Suprapubic skin (tissue), 4 donors: Measurements from ENCODE around the gene OR8A1. TPM values are rescaled to one million over a fixed set of nuclear protein-coding genes. Genes with fewer than 3 reads are reported as not detected.

ENCODE experiments used
- DNase-seq, 2 donors: peaks; one replicate each; pipeline ENCODE4 v3.0.0-alpha.2; 2019; ENCODE audit warnings: low spot score in 2 of 2
- H3K27ac ChIP-seq: fragments of 200-600 bp; sonication (generic); one replicate; pipeline ENCODE4 v1.5.1; 2019
- H3K27me3 ChIP-seq: fragments of 200-600 bp; sonication (generic); one replicate; pipeline ENCODE4 v1.5.1; 2019
- H3K36me3 ChIP-seq: fragments of 200-600 bp; sonication (generic); one replicate; pipeline ENCODE4 v1.5.1; 2019
- H3K4me1 ChIP-seq: fragments of 200-600 bp; sonication (generic); one replicate; pipeline ENCODE4 v1.5.1; 2019
- H3K4me3 ChIP-seq: fragments of 200-600 bp; sonication (generic); one replicate; pipeline ENCODE4 v1.5.1; 2019; ENCODE audit warnings: mild to moderate bottlenecking
- H3K9me3 ChIP-seq: fragments of 200-600 bp; sonication (generic); one replicate; pipeline ENCODE4 v1.5.1; 2019
- EP300 ChIP-seq: sonication (generic); formaldehyde crosslinking; IDR thresholded peaks from one replicate; pipeline ENCODE4 v1.6.1; 2017; ENCODE audit warnings: antibody characterized with exemption
- POLR2A ChIP-seq, 2 donors: fragments of 450-650 bp; IDR thresholded peaks; one replicate each; pipeline ENCODE4 v1.6.1; 2017; ENCODE audit warnings: antibody characterized with exemption in 2 of 2, mild to moderate bottlenecking in 2 of 2, moderate library complexity in 2 of 2
- POLR2AphosphoS5 ChIP-seq, 3 donors: sonication (generic); formaldehyde crosslinking; IDR thresholded peaks; one replicate each; pipeline ENCODE4 v1.6.1; 2017; ENCODE audit warnings: antibody characterized with exemption in 3 of 3
- WGBS: methylation state at CpG from one replicate; pipeline ENCODE4 v1.1.5; 2018; 5-methylcytosine and 5-hydroxymethylcytosine counted together
- total RNA-seq, 4 donors: library from RNA; depleted of rRNA; stranded (reverse); fragments of >200 nt; gene quantifications; one replicate each; pipeline ENCODE4 v1.1.0, GENCODE V29; 2016
- TF ChIP-seq, protein P1 (sequence below), 2 donors: fragments of 200-600 bp in 1 of 2; fragments of 450-650 bp in 1 of 2; sonication (generic) in 1 of 2; IDR thresholded peaks; one replicate each; pipeline ENCODE4 v1.5.1; 2016 to 2019; ENCODE audit warnings: antibody characterized with exemption in 2 of 2, mild to moderate bottlenecking in 1 of 2, moderate library complexity in 1 of 2

Gene OR8A1
- total RNA-seq, 4 donors from 2014 or later = not detected

DNA sequence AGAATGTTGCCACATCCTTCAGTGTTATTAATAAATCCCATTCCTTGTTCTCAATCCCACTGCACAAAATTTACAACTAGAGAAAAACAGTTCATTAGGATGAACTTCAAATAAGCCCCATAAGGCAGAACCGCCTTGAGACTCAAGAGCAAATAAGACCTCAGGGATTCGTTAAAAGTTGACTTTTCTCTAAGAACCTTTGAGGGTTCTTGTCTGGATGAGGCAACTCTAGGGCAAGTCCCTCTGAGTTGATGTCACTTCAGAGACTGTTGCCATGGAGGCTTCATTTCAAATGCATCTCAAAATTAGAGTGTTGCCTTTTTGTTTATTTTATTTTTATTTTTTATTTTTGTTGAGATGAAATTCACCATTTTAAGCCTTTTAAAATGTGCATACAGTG, 21.6 kb downstream of the OR8A1 start:
- TF ChIP-seq, protein P1, sequence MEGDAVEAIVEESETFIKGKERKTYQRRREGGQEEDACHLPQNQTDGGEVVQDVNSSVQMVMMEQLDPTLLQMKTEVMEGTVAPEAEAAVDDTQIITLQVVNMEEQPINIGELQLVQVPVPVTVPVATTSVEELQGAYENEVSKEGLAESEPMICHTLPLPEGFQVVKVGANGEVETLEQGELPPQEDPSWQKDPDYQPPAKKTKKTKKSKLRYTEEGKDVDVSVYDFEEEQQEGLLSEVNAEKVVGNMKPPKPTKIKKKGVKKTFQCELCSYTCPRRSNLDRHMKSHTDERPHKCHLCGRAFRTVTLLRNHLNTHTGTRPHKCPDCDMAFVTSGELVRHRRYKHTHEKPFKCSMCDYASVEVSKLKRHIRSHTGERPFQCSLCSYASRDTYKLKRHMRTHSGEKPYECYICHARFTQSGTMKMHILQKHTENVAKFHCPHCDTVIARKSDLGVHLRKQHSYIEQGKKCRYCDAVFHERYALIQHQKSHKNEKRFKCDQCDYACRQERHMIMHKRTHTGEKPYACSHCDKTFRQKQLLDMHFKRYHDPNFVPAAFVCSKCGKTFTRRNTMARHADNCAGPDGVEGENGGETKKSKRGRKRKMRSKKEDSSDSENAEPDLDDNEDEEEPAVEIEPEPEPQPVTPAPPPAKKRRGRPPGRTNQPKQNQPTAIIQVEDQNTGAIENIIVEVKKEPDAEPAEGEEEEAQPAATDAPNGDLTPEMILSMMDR (IDR thresholded peaks at IDR 0.05) = no peak
- TF ChIP-seq EP300 (no peak), POLR2AphosphoS5 (IDR thresholded peaks at IDR 0.05) (no peak), POLR2A (IDR thresholded peaks at IDR 0.05) (no peak)
- no peaks in the 10 kb centered on the region for H3K4me1 ChIP-seq

DNA sequence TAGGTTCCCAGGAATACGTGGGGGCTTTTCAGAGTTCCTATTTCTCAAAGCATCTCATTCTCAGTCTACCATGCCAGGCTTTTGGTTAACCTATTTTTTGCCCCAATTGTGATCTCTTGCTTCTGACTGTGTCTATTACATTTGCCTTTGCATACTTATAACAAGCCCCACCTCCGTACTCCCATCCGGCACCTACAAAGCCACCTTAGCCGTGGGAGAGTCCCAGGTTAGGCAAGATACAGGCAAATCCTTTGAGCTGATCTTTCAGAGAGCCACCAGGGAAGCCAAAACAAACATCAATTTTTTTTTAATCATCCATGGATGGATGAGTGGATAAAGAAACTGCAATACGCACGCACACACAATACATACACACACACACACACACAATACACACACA, 22.8 kb downstream of the OR8A1 start:
- Histone ChIP-seq H3K4me3 (no peak overlapping the region), H3K9me3 (no peaks in the 10 kb centered on the region), H3K36me3 (no peaks in the 10 kb centered on the region), H3K4me1 (no peaks in the 10 kb centered on the region), H3K27me3 (peaks cover 17% of the 10 kb centered on the region), H3K27ac (no peak overlapping the region)
- WGBS = 88% methylated on average over 6 of the region's 6 CpGs
- no peak for DNase-seq
- no peak for TF ChIP-seq POLR2AphosphoS5 (IDR thresholded peaks at IDR 0.05)
- TF ChIP-seq, protein P1 (IDR thresholded peaks at IDR 0.05) = no peak
- no peak for TF ChIP-seq POLR2A (IDR thresholded peaks at IDR 0.05)
- TF ChIP-seq EP300 = no peak

More for the DNA sequence above, 21.6 kb downstream of the OR8A1 start:
- Histone ChIP-seq H3K4me3 (no peak overlapping the region), H3K27me3 (peaks cover 18% of the 10 kb centered on the region), H3K9me3 (no peaks in the 10 kb centered on the region), H3K27ac (no peak overlapping the region), H3K36me3 (no peaks in the 10 kb centered on the region)
- no peak for DNase-seq
- WGBS = 79% methylated on average over 2 of the region's 2 CpGs

DNA sequence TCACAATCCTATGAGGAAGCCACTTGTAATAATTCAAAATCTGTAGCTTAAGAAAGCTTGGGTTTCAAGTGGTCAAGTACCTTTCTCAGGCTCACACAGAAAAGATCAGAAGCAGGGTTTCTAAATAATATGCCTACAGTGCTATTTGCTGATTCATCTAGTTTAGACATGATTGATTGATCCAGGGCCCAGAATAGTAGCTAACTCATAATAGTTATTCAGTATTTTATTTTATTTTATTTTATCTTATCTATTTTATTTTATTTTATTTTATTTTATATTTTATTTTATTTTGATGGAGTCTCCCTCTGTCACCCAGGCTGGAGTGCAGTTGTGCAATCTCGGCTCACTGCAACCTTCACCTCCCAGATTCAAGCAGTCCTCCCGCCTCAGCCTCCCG, 25.5 kb downstream of the OR8A1 start:
- H3K9me3 ChIP-seq = no peaks in the 10 kb centered on the region
- H3K36me3 ChIP-seq = no peaks in the 10 kb centered on the region
- DNase-seq = no peak
- H3K27ac ChIP-seq = no peak overlapping the region
- peaks cover 9% of the 10 kb centered on the region for H3K27me3 ChIP-seq
- no peak overlapping the region for H3K4me3 ChIP-seq
- 93% methylated on average over 3 of the region's 3 CpGs for WGBS
- no peak for TF ChIP-seq EP300
- TF ChIP-seq POLR2A (IDR thresholded peaks at IDR 0.05) = no peak
- TF ChIP-seq, protein P1 (IDR thresholded peaks at IDR 0.05) = no peak
- TF ChIP-seq POLR2AphosphoS5 (IDR thresholded peaks at IDR 0.05) = no peak
- no peaks in the 10 kb centered on the region for H3K4me1 ChIP-seq

DNA sequence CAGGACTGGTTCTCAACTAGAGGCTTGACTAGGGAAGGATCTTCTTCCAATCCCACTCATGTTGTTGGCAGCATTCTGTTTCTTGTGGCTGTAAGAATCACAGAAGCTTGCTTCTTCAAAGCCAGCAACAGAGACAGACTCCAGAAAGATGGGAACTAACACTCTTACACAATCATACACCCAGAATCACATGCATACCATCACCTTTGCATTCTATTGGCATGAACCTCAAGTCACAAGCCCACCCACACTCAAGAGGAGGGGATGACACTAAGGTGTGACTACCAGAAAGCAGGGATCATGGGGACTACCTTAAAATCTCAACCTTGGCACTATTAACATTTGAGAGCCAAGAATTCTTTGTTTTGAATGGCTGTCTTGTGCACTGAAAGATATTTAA, 27.8 kb downstream of the OR8A1 start:
- no peak overlapping the region for H3K4me3 ChIP-seq
- no peak overlapping the region for H3K27ac ChIP-seq
- H3K4me1 ChIP-seq = no peaks in the 10 kb centered on the region
- no peak for DNase-seq
- peaks cover 6% of the 10 kb centered on the region for H3K27me3 ChIP-seq
- H3K36me3 ChIP-seq = no peaks in the 10 kb centered on the region
- no peaks in the 10 kb centered on the region for H3K9me3 ChIP-seq
- TF ChIP-seq POLR2A (IDR thresholded peaks at IDR 0.05) = no peak
- no peak for TF ChIP-seq POLR2AphosphoS5 (IDR thresholded peaks at IDR 0.05)
- no peak for TF ChIP-seq EP300
- TF ChIP-seq, protein P1 (IDR thresholded peaks at IDR 0.05) = no peak

DNA sequence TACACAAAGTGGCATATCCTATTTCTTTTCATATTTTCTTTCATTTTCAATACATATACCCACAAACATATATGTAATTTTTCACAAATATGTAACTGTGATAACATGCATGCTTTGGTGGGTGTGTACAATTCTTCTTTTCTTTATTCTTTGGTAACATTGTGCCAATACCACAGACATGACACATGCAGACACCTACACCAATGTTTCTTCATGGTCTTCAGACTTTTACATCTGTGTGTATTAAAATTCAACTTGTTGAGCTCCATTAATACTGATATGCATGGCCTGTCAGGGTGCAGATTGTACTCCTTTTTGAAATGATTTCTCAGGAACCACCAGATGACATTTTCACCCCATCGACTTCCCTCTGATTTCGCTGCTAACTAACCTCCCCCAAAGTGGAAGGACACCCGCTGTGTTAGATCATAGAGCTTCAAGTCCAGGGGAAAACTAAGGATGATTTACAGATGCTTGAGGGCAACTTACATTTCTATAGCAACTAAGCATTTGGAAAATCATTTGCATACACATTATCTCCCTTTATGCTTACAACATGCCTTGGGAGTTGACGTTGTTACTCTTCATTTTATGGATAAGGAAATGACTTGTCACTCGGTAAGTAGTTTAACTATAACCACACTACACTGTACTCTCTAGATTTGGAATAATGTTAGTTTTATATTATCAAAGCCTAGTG, 31.0 kb downstream of the OR8A1 start:
- Histone ChIP-seq H3K4me1 (no peaks in the 10 kb centered on the region), H3K27me3 (no peaks in the 10 kb centered on the region), H3K36me3 (no peaks in the 10 kb centered on the region), H3K27ac (no peak overlapping the region), H3K4me3 (no peak overlapping the region), H3K9me3 (no peaks in the 10 kb centered on the region)
- TF ChIP-seq POLR2AphosphoS5 (IDR thresholded peaks at IDR 0.05) = no peak
- TF ChIP-seq POLR2A (IDR thresholded peaks at IDR 0.05) = no peak
- TF ChIP-seq, protein P1 (IDR thresholded peaks at IDR 0.05) = no peak
- no peak for TF ChIP-seq EP300
- WGBS = 55% methylated on average over 5 of the region's 5 CpGs
- no peak for DNase-seq
